Pancreas (tissue), 10 donors: ENCODE measurements around the gene MFSD2A. TPM values are rescaled to one million over a fixed set of nuclear protein-coding genes. Genes with fewer than 3 reads are reported as not detected.

Experiments
- ATAC-seq, 4 donors: fragments of 200-7000 bp; cut with Tn5 transposase; one replicate each; pipeline versions ENCODE4 v1.8.0 to v1.9.1; 2020; ENCODE audit warnings: mild to moderate bottlenecking in 4 of 4, moderate library complexity in 4 of 4
- DNase-seq, 6 donors: peaks; one replicate each; pipeline ENCODE4 v3.0.0-alpha.2; 2020
- FAIRE-seq: peaks from 2 replicates; lab custom pipeline; 2012; peaks lifted over from hg19 to GRCh38; lab: Jason Lieb, UNC
- H3K27ac ChIP-seq, 4 donors: fragments of 200-600 bp; sonication (generic); 1 replicate in 3 of 4; 2 replicates in 1 of 4; pipeline versions ENCODE4 v1.5.0 to v1.8.0; 2020
- H3K27me3 ChIP-seq, 4 donors: fragments of 200-600 bp; one replicate each; pipeline ENCODE4 v1.8.0; 2021
- H3K36me3 ChIP-seq, 3 donors: fragments of 200-600 bp; sonication (generic) in 1 of 3; one replicate each; pipeline versions ENCODE4 v1.5.0 to v1.8.0; 2020 to 2021
- H3K4me1 ChIP-seq, 3 donors: fragments of 200-600 bp; one replicate each; pipeline ENCODE4 v1.8.0; 2021
- H3K4me3 ChIP-seq, 4 donors: fragments of 200-600 bp; sonication (generic) in 2 of 4; one replicate each; pipeline versions ENCODE4 v1.5.0 to v1.8.0; 2020 to 2021
- H3K9me3 ChIP-seq, 4 donors: fragments of 200-600 bp; one replicate each; pipeline ENCODE4 v1.8.0; 2021
- CTCF ChIP-seq, 4 donors: fragments of 200-600 bp; sonication (generic) in 3 of 4; IDR thresholded peaks; one replicate each; pipeline versions ENCODE4 v1.5.0 to v1.8.0; 2021; ENCODE audit warnings: antibody characterized with exemption in 4 of 4
- WGBS, 2 donors: extraction: QIAGEN DNeasy Blood & Tissue Kit; methylation state at CpG; one replicate each; pipeline ENCODE4 v1.1.7; 2013; 5-methylcytosine and 5-hydroxymethylcytosine counted together
- intact Hi-C, 3 donors: fragments of 100-400 bp; cut with DNase I; formaldehyde crosslinking; loops; one replicate each; pipeline versions ENCODE4 v1.11.1 to v1.14.2; 2022
- polyA plus RNA-seq, 2 donors: library from polyadenylated mRNA; stranded (reverse); fragments of 200-250 nt; gene quantifications; one replicate each; pipeline ENCODE4 v1.2.3, GENCODE V29; 2013
- total RNA-seq, 6 donors: library from RNA; stranded (reverse); fragmentation: NEBNext Ultra II Directional in 4 of 6; extraction: Animal tissue kit (Norgen Biotek cat#: 25700) in 4 of 6; gene quantifications; one replicate each; pipeline versions ENCODE4 v1.2.1 to v1.2.4, GENCODE V29; 2021 to 2023
- donor health status: healthy with polysubstance abuse.
- donor health status: DM: no; HTN: no; CAD: no; lungs with moderate emphysema.
- donor health status: DM: no; HTN: no; CAD: no.
- donor health status: control.
- donor health status: control.
- donor health status: Bipolar disorder and iron deficiency.
- donor health status: DM: yes; HTN: yes; CAD: no.
- donor health status: DM: no; HTN: no; CAD: no.
- donor health status: DM: no; HTN: no; CAD: no.
- donor health status: DM: yes; HTN: yes; CAD: no.

MFSD2A gene
- total and polyA plus RNA-seq, 8 donors = 0.16 to 1.0 (median 0.47) TPM; not detected in 1

GRCh38 chr1:40011198-40011597, 56.3 kb downstream of the MFSD2A start:
- Histone ChIP-seq H3K4me3 (no peak overlapping the region), H3K27me3 (no peaks in the 10 kb centered on the region), H3K4me1 (no peaks in the 10 kb centered on the region), H3K36me3 (no peaks in the 10 kb centered on the region), H3K27ac (no peak overlapping the region), H3K9me3 (no peaks in the 10 kb centered on the region)
- ATAC-seq = no peak
- intact Hi-C loops = no loop called here
- no peak for TF ChIP-seq CTCF (IDR thresholded peaks at IDR 0.05)
- no peak for DNase-seq
- 83 to 84% methylated on average over 3 of the region's 3 CpGs for WGBS, 2 donors
- FAIRE-seq = no peak

- DNase-seq = no peak
- 85 to 86% methylated on average over 3 of the region's 3 CpGs for WGBS, 2 donors
- no peak for ATAC-seq
- Histone ChIP-seq H3K9me3 (no peaks in the 10 kb centered on the region), H3K4me3 (no peak overlapping the region), H3K36me3 (no peaks in the 10 kb centered on the region), H3K27me3 (no peaks in the 10 kb centered on the region), H3K4me1 (no peaks in the 10 kb centered on the region), H3K27ac (no peak overlapping the region)
- TF ChIP-seq CTCF (IDR thresholded peaks at IDR 0.05) = no peak
- FAIRE-seq = no peak
- intact Hi-C loops = no loop called here
Observed at GRCh38 chr1:40014253-40014706, 59.3 kb downstream of the MFSD2A start.

- Histone ChIP-seq H3K36me3 (no peaks in the 10 kb centered on the region), H3K4me1 (no peaks in the 10 kb centered on the region), H3K9me3 (no peaks in the 10 kb centered on the region), H3K27me3 (no peaks in the 10 kb centered on the region), H3K27ac (no peak overlapping the region), H3K4me3 (no peak overlapping the region)
- WGBS, 2 donors = 54 to 73% methylated on average over 10 of the region's 10 CpGs
- intact Hi-C loops = no loop called here
- ATAC-seq (no peak), DNase-seq (no peak), FAIRE-seq (no peak)
- TF ChIP-seq CTCF (IDR thresholded peaks at IDR 0.05) = no peak
Observed at GRCh38 chr1:40014812-40015594, 60.1 kb downstream of the MFSD2A start.

GRCh38 chr1:40017951-40018575, 63.1 kb downstream of the MFSD2A start:
- no peaks in the 10 kb centered on the region for H3K36me3 ChIP-seq
- H3K4me3 ChIP-seq = no peak overlapping the region
- H3K9me3 ChIP-seq = no peaks in the 10 kb centered on the region
- H3K27ac ChIP-seq = no peak overlapping the region
- no peaks in the 10 kb centered on the region for H3K27me3 ChIP-seq
- DNase-seq (no peak), ATAC-seq (no peak), FAIRE-seq (no peak)
- intact Hi-C loops = no loop called here
- no peak for TF ChIP-seq CTCF (IDR thresholded peaks at IDR 0.05)
- 56 to 71% methylated on average over 5 of the region's 5 CpGs for WGBS, 2 donors
- no peaks in the 10 kb centered on the region for H3K4me1 ChIP-seq

Other genes with a start within 250 kb of the MFSD2A start
- 10 to 100 TPM; 18.1 to 36.8 (median 27.1) TPM for gene PPIE, start 216.3 kb upstream of the MFSD2A start, total RNA-seq
- gene PPIE, start 216.3 kb upstream of the MFSD2A start, polyA plus RNA-seq = 10 to 100 TPM; 23.7 to 42.5 TPM
- 1 to 10 TPM in 1 of 6 donors, under 1 TPM in 5; 0.55 to 2.2 (median 0.93) TPM for gene OXCT2, start 183.8 kb upstream of the MFSD2A start, total RNA-seq
- 1 to 10 TPM; 1.7 to 2.3 TPM for gene OXCT2, start 183.8 kb upstream of the MFSD2A start, polyA plus RNA-seq
- 1 to 10 TPM; 2.4 to 6.4 (median 3.7) TPM for gene BMP8B, start 166.3 kb upstream of the MFSD2A start, total RNA-seq
- 1 to 10 TPM; 1.4 to 3.0 TPM for gene BMP8B, start 166.3 kb upstream of the MFSD2A start, polyA plus RNA-seq
- 10 to 100 TPM in 5 of 6 donors, 1 to 10 TPM in 1; 9.9 to 14.5 (median 12.1) TPM for gene TRIT1, start 71.6 kb upstream of the MFSD2A start, total RNA-seq
- 10 to 100 TPM; 14.3 to 17.7 TPM for gene TRIT1, start 71.6 kb upstream of the MFSD2A start, polyA plus RNA-seq
- gene MYCL, start 53.2 kb upstream of the MFSD2A start, total RNA-seq = 10 to 100 TPM in 2 of 6 donors, 1 to 10 TPM in 4; 3.4 to 17.9 (median 7.2) TPM
- gene MYCL, start 53.2 kb upstream of the MFSD2A start, polyA plus RNA-seq = 1 to 10 TPM; 1.4 to 3.0 TPM
- gene CAP1, start 85.6 kb downstream of the MFSD2A start, total RNA-seq = 100 to 1,000 TPM in 2 of 6 donors, 10 to 100 TPM in 4; 40.7 to 146 (median 69.5) TPM
- 10 to 100 TPM; 28.5 to 53.2 TPM for gene CAP1, start 85.6 kb downstream of the MFSD2A start, polyA plus RNA-seq
- 10 to 100 TPM; 20.1 to 74.1 (median 32.2) TPM for gene PPT1, start 142.1 kb downstream of the MFSD2A start, total RNA-seq
- gene PPT1, start 142.1 kb downstream of the MFSD2A start, polyA plus RNA-seq = 10 to 100 TPM; 21.3 to 50.5 TPM
- 1 to 10 TPM; 4.1 to 8.5 (median 4.7) TPM for gene RLF, start 206.2 kb downstream of the MFSD2A start, total RNA-seq
- gene RLF, start 206.2 kb downstream of the MFSD2A start, polyA plus RNA-seq = 1 to 10 TPM; 2.2 to 4.3 TPM